HG02970 (cell line): Measurements from ENCODE around the gene IBTK.
A peak's percentile ranks its signal among the peaks of the same experiment; 100 is the strongest.
"Not testable (repeated sequence)": the region's sequence is repeated elsewhere in the genome, so short reads cannot be mapped to it uniquely, and the experiment has no call there.

Experiments
- ATAC-seq: cut with Tn5 transposase; IDR thresholded peaks from one replicate; pipeline ENCODE4 v1.9.1; 2021; ENCODE audit warnings: mild to moderate bottlenecking, moderate library complexity, moderate number of reproducible peaks; ENCODE audit not compliant: unreplicated experiment, low FRiP score

IBTK gene

GRCh38 chr6:82246802-82247504 lies 591 bp downstream of the IBTK start:
- peak; percentile 24 for ATAC-seq

- no peak for ATAC-seq
These were observed 1.2 kb downstream of the IBTK start for GRCh38 chr6:82246370-82246769.

- no peak for ATAC-seq
These were observed 2.2 kb downstream of the IBTK start for GRCh38 chr6:82245376-82245775.

GRCh38 chr6:82243884-82244283 lies 3.7 kb downstream of the IBTK start:
- no peak for ATAC-seq

GRCh38 chr6:82240186-82240585 lies 7.4 kb downstream of the IBTK start:
- no peak for ATAC-seq

- ATAC-seq = no peak
These were observed 7.9 kb downstream of the IBTK start for GRCh38 chr6:82239597-82239996.

- ATAC-seq = no peak
These were observed 10.5 kb downstream of the IBTK start for GRCh38 chr6:82237013-82237412.

- ATAC-seq = no peak
These were observed 19.8 kb downstream of the IBTK start for GRCh38 chr6:82227770-82228169.

- no peak for ATAC-seq
These were observed 27.4 kb downstream of the IBTK start for GRCh38 chr6:82220167-82220566.

GRCh38 chr6:82217018-82217586 lies 30.4 kb downstream of the IBTK start:
- ATAC-seq = peak; percentile 96

GRCh38 chr6:82216549-82216948 lies 31.0 kb downstream of the IBTK start:
- no peak for ATAC-seq

- ATAC-seq = no peak
These were observed 36.2 kb downstream of the IBTK start for GRCh38 chr6:82211326-82211725.

GRCh38 chr6:82208913-82209312 lies 38.6 kb downstream of the IBTK start:
- ATAC-seq = no peak

- no peak for ATAC-seq
These were observed 41.6 kb downstream of the IBTK start for GRCh38 chr6:82205930-82206392.

- ATAC-seq = no peak
These were observed 43.5 kb downstream of the IBTK start for GRCh38 chr6:82204020-82204419.

- no peak for ATAC-seq
These were observed 49.8 kb downstream of the IBTK start for GRCh38 chr6:82197784-82198183.

- ATAC-seq = not testable (repeated sequence)
These were observed 50.3 kb downstream of the IBTK start for GRCh38 chr6:82197245-82197644.

GRCh38 chr6:82196161-82196560 lies 51.4 kb downstream of the IBTK start:
- no peak for ATAC-seq

GRCh38 chr6:82195619-82196018 lies 51.9 kb downstream of the IBTK start:
- no peak for ATAC-seq

- ATAC-seq = no peak
These were observed 61.5 kb downstream of the IBTK start for GRCh38 chr6:82185948-82186535.

- no peak for ATAC-seq
These were observed 63.8 kb downstream of the IBTK start for GRCh38 chr6:82183642-82184282.
